Glutamatergic neuron (in vitro differentiated cells): ENCODE data around the gene RPS6KC1. TPM values are rescaled to one million over a fixed set of nuclear protein-coding genes. Genes with fewer than 3 reads are reported as not detected.
"Not testable (repeated sequence)": the region's sequence is repeated elsewhere in the genome, so short reads cannot be mapped to it uniquely, and the experiment has no call there.

Experiments used
- DNase-seq: peaks from one replicate; pipeline ENCODE4 v3.0.0; 2022
- H3K27ac Mint-ChIP-seq: one replicate; pipeline ENCODE4 v1.8.0; 2020; ENCODE audit warnings: mild to moderate bottlenecking, mixed read lengths, inconsistent platforms; ENCODE audit not compliant: unreplicated experiment
- H3K27me3 Mint-ChIP-seq: one replicate; pipeline ENCODE4 v1.8.0; 2020; ENCODE audit warnings: mild to moderate bottlenecking, moderate library complexity, mixed read lengths, inconsistent platforms; ENCODE audit not compliant: unreplicated experiment
- H3K36me3 Mint-ChIP-seq: one replicate; pipeline ENCODE4 v1.8.0; 2020; ENCODE audit warnings: mild to moderate bottlenecking, mixed read lengths, inconsistent platforms; ENCODE audit not compliant: unreplicated experiment
- H3K4me1 Mint-ChIP-seq: one replicate; pipeline ENCODE4 v1.8.0; 2020; ENCODE audit warnings: mild to moderate bottlenecking, low read depth, mixed read lengths, inconsistent platforms; ENCODE audit not compliant: unreplicated experiment
- H3K4me3 Mint-ChIP-seq: one replicate; pipeline ENCODE4 v1.8.0; 2020; ENCODE audit warnings: mild to moderate bottlenecking, mixed read lengths, inconsistent platforms; ENCODE audit not compliant: unreplicated experiment
- H3K9me3 Mint-ChIP-seq: one replicate; pipeline ENCODE4 v1.8.0; 2020; ENCODE audit warnings: mild to moderate bottlenecking, moderate library complexity, mixed read lengths, inconsistent platforms; ENCODE audit not compliant: unreplicated experiment
- total RNA-seq: library from RNA; stranded (reverse); fragmentation: NEBNext Ultra II Directional; extraction: Animal tissue kit (Norgen Biotek cat#: 25700); gene quantifications from one replicate; pipeline ENCODE4 v1.2.1, GENCODE V29; 2021; ENCODE audit not compliant: unreplicated experiment
- TF ChIP-seq, protein P1 (sequence below): fragments of 200-600 bp; sonication (generic); IDR thresholded peaks from one replicate; pipeline ENCODE4 v1.5.0; 2021; ENCODE audit not compliant: partially characterized antibody, unreplicated experiment

Gene RPS6KC1
- total RNA-seq, 1 donor from 2014 or later: 23.9 TPM

DNA sequence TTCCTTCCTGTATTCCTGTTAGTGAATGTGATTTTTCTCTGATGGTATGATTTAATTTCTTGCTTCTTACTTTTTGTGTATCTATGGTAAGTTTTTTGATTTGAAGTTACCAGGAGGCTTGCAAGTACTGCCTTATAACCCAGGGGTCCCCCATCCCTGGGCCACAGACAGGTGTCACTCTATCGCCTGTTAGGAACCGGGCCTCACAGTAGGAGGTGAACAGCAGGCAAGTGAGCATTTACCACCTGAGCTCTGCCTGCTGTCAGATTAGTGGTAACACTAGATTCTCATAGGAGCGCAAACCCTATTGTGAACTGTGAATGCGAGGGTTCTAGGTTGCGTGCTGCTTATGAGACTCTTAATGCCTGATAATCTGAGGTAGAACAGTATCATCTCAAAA, 143.3 kb downstream of the RPS6KC1 start:
- TF ChIP-seq, protein P1, sequence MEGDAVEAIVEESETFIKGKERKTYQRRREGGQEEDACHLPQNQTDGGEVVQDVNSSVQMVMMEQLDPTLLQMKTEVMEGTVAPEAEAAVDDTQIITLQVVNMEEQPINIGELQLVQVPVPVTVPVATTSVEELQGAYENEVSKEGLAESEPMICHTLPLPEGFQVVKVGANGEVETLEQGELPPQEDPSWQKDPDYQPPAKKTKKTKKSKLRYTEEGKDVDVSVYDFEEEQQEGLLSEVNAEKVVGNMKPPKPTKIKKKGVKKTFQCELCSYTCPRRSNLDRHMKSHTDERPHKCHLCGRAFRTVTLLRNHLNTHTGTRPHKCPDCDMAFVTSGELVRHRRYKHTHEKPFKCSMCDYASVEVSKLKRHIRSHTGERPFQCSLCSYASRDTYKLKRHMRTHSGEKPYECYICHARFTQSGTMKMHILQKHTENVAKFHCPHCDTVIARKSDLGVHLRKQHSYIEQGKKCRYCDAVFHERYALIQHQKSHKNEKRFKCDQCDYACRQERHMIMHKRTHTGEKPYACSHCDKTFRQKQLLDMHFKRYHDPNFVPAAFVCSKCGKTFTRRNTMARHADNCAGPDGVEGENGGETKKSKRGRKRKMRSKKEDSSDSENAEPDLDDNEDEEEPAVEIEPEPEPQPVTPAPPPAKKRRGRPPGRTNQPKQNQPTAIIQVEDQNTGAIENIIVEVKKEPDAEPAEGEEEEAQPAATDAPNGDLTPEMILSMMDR: no peak
- no peaks in the 10 kb centered on the region for H3K4me1 Mint-ChIP-seq
- DNase-seq: no peak
- H3K4me3 Mint-ChIP-seq: no peak overlapping the region
- H3K36me3 Mint-ChIP-seq: peaks cover 15% of the 10 kb centered on the region
- no peaks in the 10 kb centered on the region for H3K9me3 Mint-ChIP-seq
- no peaks in the 10 kb centered on the region for H3K27me3 Mint-ChIP-seq
- H3K27ac Mint-ChIP-seq: no peak overlapping the region

DNA sequence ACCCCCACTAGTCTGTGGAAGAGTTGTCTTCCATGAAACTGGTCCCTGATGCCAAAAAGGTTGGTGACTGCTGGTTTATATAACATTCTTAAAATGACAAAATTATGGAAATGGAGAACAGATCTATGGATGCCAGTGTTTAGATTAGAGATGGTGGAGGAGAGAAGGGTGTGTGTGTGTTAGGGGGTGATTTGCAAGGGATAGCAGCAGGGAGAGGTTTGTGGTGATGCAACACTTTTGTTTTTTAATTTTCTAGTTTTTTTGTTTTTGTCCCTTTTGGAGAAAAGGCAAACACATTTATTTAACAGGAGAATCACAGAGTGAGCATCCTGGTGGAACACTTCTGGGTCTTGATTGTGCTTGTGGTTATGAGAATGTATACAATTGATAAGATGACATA, 143.8 kb downstream of the RPS6KC1 start:
- Mint-ChIP-seq H3K4me1 (no peaks in the 10 kb centered on the region), H3K9me3 (no peaks in the 10 kb centered on the region), H3K36me3 (peaks cover 15% of the 10 kb centered on the region), H3K27ac (no peak overlapping the region), H3K27me3 (no peaks in the 10 kb centered on the region), H3K4me3 (no peak overlapping the region)
- TF ChIP-seq, protein P1: no peak
- no peak for DNase-seq

DNA sequence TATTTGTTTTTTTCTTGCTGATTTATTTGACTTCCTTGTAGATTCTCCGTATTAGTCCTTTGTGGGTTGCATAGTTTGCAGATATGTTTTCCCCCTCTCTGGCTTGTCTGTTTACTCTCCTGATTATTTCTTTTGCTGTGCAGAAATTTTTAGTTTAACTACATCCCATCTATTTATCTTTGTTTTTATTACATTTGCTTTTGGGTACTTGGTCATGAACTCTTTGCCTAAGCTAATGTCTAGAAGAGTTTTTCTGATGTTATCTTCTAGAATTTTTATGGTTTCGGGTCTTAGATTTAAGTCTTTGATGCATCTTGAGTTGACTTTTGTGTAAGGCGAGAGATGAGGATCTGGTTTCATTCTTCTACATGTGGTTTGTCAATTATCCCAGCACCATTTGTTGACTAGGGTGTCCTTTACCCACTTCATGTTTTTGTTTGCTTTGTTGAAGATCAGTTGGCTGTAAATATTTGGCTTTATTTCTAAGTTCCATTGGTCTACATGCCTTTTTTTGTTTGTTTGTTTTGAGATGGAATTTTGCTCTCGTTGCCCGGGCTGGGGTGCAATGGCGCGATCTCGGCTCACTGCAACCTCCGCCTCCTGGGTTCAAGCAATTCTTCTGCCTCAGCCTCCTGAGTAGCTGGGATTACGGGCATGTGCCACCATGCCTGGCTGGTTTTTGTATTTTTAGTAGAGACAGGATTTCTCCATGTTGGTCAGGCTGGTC, 145.4 kb downstream of the RPS6KC1 start:
- H3K4me3 Mint-ChIP-seq, DNase-seq, H3K36me3 Mint-ChIP-seq, H3K9me3 Mint-ChIP-seq, H3K4me1 Mint-ChIP-seq, H3K27me3 Mint-ChIP-seq, H3K27ac Mint-ChIP-seq: not testable (repeated sequence)

DNA sequence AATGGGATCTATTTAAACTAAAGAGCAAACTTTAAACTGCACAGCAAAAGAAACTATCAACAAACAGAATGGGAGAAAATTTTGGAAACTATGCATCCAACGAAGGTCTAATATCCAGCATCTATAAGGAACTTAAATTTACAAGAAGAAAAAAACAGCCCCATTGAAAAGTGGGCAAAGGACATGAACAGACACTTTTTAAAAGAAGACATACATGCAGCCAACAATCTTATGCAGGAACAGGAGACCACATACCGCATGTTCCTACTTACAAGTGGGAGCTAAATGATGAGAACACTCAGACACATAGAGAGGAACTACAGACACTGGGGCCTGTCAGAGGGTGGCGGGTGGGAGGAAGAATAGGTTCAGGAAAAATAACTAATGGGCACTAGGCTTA, 149.6 kb downstream of the RPS6KC1 start:
- Mint-ChIP-seq H3K4me1 (no peaks in the 10 kb centered on the region), H3K9me3 (no peaks in the 10 kb centered on the region), H3K27ac (no peak overlapping the region), H3K36me3 (peaks cover 10% of the 10 kb centered on the region), H3K4me3 (no peak overlapping the region), H3K27me3 (no peaks in the 10 kb centered on the region)
- DNase-seq: no peak
- TF ChIP-seq, protein P1: no peak

DNA sequence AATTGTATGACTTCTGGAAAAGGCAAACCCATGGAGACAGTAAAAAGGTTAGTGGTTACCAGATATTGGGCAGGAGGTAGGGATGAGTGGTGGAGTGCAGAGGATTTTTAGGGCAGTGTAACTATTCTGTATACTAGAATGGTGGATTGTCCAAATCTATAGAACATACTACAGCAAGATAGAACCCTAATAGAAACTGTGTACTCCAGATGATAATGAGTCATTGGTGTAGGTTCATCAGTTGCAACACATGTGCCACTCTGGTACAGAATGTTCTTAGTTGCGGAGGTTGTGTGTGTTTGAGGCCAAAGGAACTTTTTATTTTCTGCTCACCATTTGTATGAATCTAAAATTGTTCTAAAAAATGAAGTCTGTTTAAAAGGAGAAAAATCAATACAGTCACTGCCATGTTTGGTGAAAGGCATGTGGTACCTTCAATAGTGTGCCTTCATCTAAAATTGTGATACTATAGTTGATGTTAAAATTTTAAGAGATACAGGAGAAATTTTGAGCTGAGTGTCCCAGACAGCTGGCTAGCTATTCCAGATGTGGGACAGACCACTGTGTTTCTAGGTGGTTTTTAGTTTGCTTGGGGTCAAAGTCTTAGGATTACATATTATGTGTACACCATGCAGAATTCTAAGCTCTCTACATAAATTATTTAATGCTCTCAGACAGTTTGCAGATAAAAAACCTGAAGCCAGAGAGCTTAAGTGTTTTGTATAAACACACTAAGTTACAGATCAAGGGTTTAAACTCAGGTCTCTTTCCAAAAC, 150.5 kb downstream of the RPS6KC1 start:
- H3K27ac Mint-ChIP-seq: no peak overlapping the region
- no peak overlapping the region for H3K4me3 Mint-ChIP-seq
- no peak for DNase-seq
- no peaks in the 10 kb centered on the region for H3K4me1 Mint-ChIP-seq
- no peaks in the 10 kb centered on the region for H3K9me3 Mint-ChIP-seq
- no peaks in the 10 kb centered on the region for H3K27me3 Mint-ChIP-seq
- TF ChIP-seq, protein P1: no peak
- H3K36me3 Mint-ChIP-seq: peaks cover 10% of the 10 kb centered on the region
